ENCODE results near the gene KRT4. TPM values are rescaled to one million over a fixed set of nuclear protein-coding genes. Genes with fewer than 3 reads are reported as not detected.

The KRT4 gene
- total and polyA plus RNA-seq, 3 experiments from 2014 or later: not detected

- Histone ChIP-seq H3K9me3 (ENCODE audit: low read length) (no peaks in the 10 kb centered on the region), H3K27me3 (ENCODE audit: insufficient read depth, low read length, poor library complexity, severe bottlenecking) (no peaks in the 10 kb centered on the region), H3K36me3 (ENCODE audit: insufficient read depth, low read length) (no peaks in the 10 kb centered on the region), H3K4me3 (ENCODE audit: low read length) (no peak within 1 kb of the TSS), H3K4me1 (ENCODE audit: insufficient read depth, low read length) (peaks cover 12% of the 10 kb centered on the region), H3K27ac (ENCODE audit: low read depth, low read length) (no peak within 1 kb of the TSS)
- DNase-seq: no peak
- Mint-ChIP-seq H3K27me3 (peaks cover 11 to 26% of the 10 kb centered on the region in 2 donors), H3K4me3 (no peak within 1 kb of the TSS), H3K9me3 (no peaks in the 10 kb centered on the region), H3K36me3 (no peaks in the 10 kb centered on the region), H3K4me1 (peaks cover 7 to 20% (median 9%) of the 10 kb centered on the region in 3 donors), H3K27ac (peak within 1 kb of the TSS in 1 of 8 donors; percentile 57)
- ChIA-PET CTCF (interaction anchor here (1.7 kb wide), 1 partner anchor 46 kb away, joined by 4 read pairs; no protein-coding TSS in a partner anchor), POLR2A (no interaction called here)
These were observed 20.2 kb upstream of the KRT4 start, which contains the start of gene KRT79 for GRCh38 chr12:52833922-52834726. Gene KRT79 (minus strand): TSS chr12:52834311. CDS start chr12:52834260, 51 bp downstream.

DNA sequence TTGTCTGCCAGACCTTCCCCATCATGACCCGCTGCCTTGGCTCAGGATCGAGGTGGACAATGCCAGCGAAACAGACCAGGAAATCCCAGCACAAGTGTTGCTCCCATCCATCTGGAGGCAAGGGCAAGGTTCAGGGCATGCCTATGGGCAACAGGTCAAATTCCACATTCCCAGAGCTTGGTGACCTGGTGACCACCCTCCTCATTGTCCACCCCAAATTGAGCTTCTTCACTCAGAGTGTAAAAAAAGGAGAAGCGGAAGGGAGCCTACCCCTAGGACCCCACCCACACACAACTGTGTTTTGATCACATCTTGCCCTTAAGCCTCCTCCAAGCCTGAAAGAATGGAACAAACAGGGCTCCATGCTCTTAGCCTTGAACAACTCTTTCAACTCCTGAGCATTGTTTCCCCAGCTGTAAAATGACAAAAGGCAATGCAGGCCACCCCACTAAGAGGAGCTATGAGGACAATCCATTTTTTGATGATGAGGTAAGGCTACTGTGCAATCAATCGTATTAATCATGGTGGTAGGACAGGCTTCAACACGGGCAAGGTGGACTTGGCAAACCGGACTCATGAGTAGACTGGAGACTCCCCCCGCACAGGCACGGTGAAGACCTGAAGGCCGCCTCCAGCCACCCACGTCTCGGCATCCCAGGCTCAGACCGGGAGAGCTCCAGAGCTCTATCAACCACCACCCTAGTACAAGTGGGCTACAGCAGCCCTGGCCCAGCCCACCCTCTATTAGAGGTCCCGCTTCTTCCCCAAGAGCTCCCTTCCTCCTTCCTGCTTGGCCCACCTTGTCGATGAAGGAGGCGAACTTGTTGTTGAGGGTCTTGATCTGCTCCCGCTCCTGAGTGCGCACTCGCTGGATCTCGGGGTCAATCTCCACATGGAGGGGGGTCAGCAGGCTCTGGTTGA, 19.3 kb upstream of the KRT4 start:
- POLR2A ChIA-PET: interaction anchor here (0.6 kb wide), 1 partner anchor 368 kb away, joined by 4 read pairs; no protein-coding TSS in a partner anchor

GRCh38 chr12:52832451-52832850, 18.5 kb upstream of the KRT4 start:
- no peaks in the 10 kb centered on the region for H3K9me3 ChIP-seq (ENCODE audit: low read length)
- DNase-seq: no peak
- Mint-ChIP-seq H3K4me3 (no peak overlapping the region), H3K9me3 (no peaks in the 10 kb centered on the region), H3K27ac (no peak overlapping the region), H3K27me3 (peaks cover 7 to 11% of the 10 kb centered on the region in 2 donors), H3K4me1 (peaks cover 7 to 20% (median 9%) of the 10 kb centered on the region in 3 donors), H3K36me3 (no peaks in the 10 kb centered on the region)
- ChIA-PET CTCF (interaction anchor here (1.7 kb wide), 1 partner anchor 47 kb away, joined by 4 read pairs; no protein-coding TSS in a partner anchor), POLR2A (interaction anchor here (0.6 kb wide), 1 partner anchor 368 kb away, joined by 4 read pairs; no protein-coding TSS in a partner anchor)
- H3K36me3 ChIP-seq (ENCODE audit: insufficient read depth, low read length): no peaks in the 10 kb centered on the region
- no peaks in the 10 kb centered on the region for H3K27me3 ChIP-seq (ENCODE audit: insufficient read depth, low read length, poor library complexity, severe bottlenecking)
- peaks cover 12% of the 10 kb centered on the region for H3K4me1 ChIP-seq (ENCODE audit: insufficient read depth, low read length)
- no peak overlapping the region for H3K27ac ChIP-seq (ENCODE audit: low read depth, low read length)
- H3K4me3 ChIP-seq (ENCODE audit: low read length): no peak overlapping the region

More for the DNA sequence above, 19.3 kb upstream of the KRT4 start:
- no peaks in the 10 kb centered on the region for H3K9me3 Mint-ChIP-seq
- Histone ChIP-seq H3K9me3 (ENCODE audit: low read length) (no peaks in the 10 kb centered on the region), H3K27ac (ENCODE audit: low read depth, low read length) (no peak overlapping the region), H3K4me3 (ENCODE audit: low read length) (no peak overlapping the region), H3K27me3 (ENCODE audit: insufficient read depth, low read length, poor library complexity, severe bottlenecking) (no peaks in the 10 kb centered on the region), H3K4me1 (ENCODE audit: insufficient read depth, low read length) (peaks cover 12% of the 10 kb centered on the region), H3K36me3 (ENCODE audit: insufficient read depth, low read length) (no peaks in the 10 kb centered on the region)
- H3K4me3 Mint-ChIP-seq: no peak overlapping the region
- H3K36me3 Mint-ChIP-seq: no peaks in the 10 kb centered on the region
- peaks cover 7 to 20% (median 9%) of the 10 kb centered on the region in 3 donors for H3K4me1 Mint-ChIP-seq
- H3K27me3 Mint-ChIP-seq: peaks cover 7 to 19% of the 10 kb centered on the region in 2 donors
- peak overlapping the region in 1 of 8 donors; percentile 57 for H3K27ac Mint-ChIP-seq
- CTCF ChIA-PET: interaction anchor here (1.7 kb wide), 1 partner anchor 46 kb away, joined by 4 read pairs; no protein-coding TSS in a partner anchor
- DNase-seq: no peak

DNA sequence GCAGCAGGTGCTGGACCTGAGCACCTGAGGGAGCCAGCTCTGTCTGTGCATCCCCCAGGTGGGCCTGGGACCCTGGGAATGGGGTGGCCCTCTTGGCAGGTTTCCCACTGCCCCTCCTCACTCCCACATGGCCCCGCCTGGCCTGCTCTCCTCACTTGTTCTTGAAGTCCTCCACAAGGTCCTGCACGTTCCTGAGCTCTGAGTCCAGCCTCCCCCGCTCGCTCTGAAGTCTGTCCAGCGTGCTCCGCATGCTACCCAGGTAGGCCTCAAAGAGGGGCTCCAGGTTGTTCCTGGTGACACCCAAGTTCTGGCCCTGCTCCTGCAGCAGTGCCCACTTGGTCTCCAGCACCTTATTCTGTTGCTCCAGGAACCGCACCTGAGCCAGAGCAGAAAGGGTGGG, 17.3 kb upstream of the KRT4 start:
- POLR2A ChIA-PET: no interaction called here
- no peaks in the 10 kb centered on the region for H3K27me3 ChIP-seq (ENCODE audit: insufficient read depth, low read length, poor library complexity, severe bottlenecking)
- no peak overlapping the region for H3K4me3 Mint-ChIP-seq

GRCh38 chr12:52829986-52830770, 16.3 kb upstream of the KRT4 start:
- POLR2A ChIA-PET: no interaction called here

More for the DNA sequence above, 17.3 kb upstream of the KRT4 start:
- CTCF ChIA-PET: no interaction called here
- Mint-ChIP-seq H3K4me1 (peaks cover 5 to 11% (median 6%) of the 10 kb centered on the region in 3 donors), H3K9me3 (no peaks in the 10 kb centered on the region), H3K27ac (no peak overlapping the region), H3K36me3 (no peaks in the 10 kb centered on the region), H3K27me3 (peaks cover 0 to 3% of the 10 kb centered on the region in 2 donors)
- DNase-seq: no peak
- Histone ChIP-seq H3K27ac (ENCODE audit: low read depth, low read length) (no peak overlapping the region), H3K4me3 (ENCODE audit: low read length) (no peak overlapping the region), H3K9me3 (ENCODE audit: low read length) (no peaks in the 10 kb centered on the region), H3K36me3 (ENCODE audit: insufficient read depth, low read length) (no peaks in the 10 kb centered on the region), H3K4me1 (ENCODE audit: insufficient read depth, low read length) (peaks cover 7% of the 10 kb centered on the region)

GRCh38 chr12:52828591-52829021, 14.7 kb upstream of the KRT4 start:
- Mint-ChIP-seq H3K27me3 (peaks cover 0 to 4% of the 10 kb centered on the region in 2 donors), H3K36me3 (no peaks in the 10 kb centered on the region), H3K4me1 (no peaks in the 10 kb centered on the region), H3K4me3 (no peak overlapping the region), H3K27ac (no peak overlapping the region), H3K9me3 (no peaks in the 10 kb centered on the region)
- H3K36me3 ChIP-seq (ENCODE audit: insufficient read depth, low read length): no peaks in the 10 kb centered on the region
- no peaks in the 10 kb centered on the region for H3K4me1 ChIP-seq (ENCODE audit: insufficient read depth, low read length)
- CTCF ChIA-PET: no interaction called here
- POLR2A ChIA-PET: no interaction called here
- H3K9me3 ChIP-seq (ENCODE audit: low read length): no peaks in the 10 kb centered on the region
- no peak overlapping the region for H3K27ac ChIP-seq (ENCODE audit: low read depth, low read length)
- H3K27me3 ChIP-seq (ENCODE audit: insufficient read depth, low read length, poor library complexity, severe bottlenecking): no peaks in the 10 kb centered on the region
- no peak for DNase-seq
- no peak overlapping the region for H3K4me3 ChIP-seq (ENCODE audit: low read length)

More at GRCh38 chr12:52829986-52830770, 16.3 kb upstream of the KRT4 start:
- Mint-ChIP-seq H3K4me1 (peaks cover 0 to under 1% (median 0%) of the 10 kb centered on the region in 3 donors), H3K9me3 (no peaks in the 10 kb centered on the region), H3K27me3 (peaks cover 0 to 4% of the 10 kb centered on the region in 2 donors), H3K4me3 (no peak overlapping the region), H3K36me3 (no peaks in the 10 kb centered on the region), H3K27ac (peak overlapping the region in 1 of 8 donors; percentile 40)
- CTCF ChIA-PET: no interaction called here
- H3K27ac ChIP-seq (ENCODE audit: low read depth, low read length): no peak overlapping the region
- H3K4me1 ChIP-seq (ENCODE audit: insufficient read depth, low read length): no peaks in the 10 kb centered on the region
- DNase-seq: no peak
- H3K9me3 ChIP-seq (ENCODE audit: low read length): no peaks in the 10 kb centered on the region
- H3K4me3 ChIP-seq (ENCODE audit: low read length): no peak overlapping the region
- H3K27me3 ChIP-seq (ENCODE audit: insufficient read depth, low read length, poor library complexity, severe bottlenecking): no peaks in the 10 kb centered on the region
- no peaks in the 10 kb centered on the region for H3K36me3 ChIP-seq (ENCODE audit: insufficient read depth, low read length)

DNA sequence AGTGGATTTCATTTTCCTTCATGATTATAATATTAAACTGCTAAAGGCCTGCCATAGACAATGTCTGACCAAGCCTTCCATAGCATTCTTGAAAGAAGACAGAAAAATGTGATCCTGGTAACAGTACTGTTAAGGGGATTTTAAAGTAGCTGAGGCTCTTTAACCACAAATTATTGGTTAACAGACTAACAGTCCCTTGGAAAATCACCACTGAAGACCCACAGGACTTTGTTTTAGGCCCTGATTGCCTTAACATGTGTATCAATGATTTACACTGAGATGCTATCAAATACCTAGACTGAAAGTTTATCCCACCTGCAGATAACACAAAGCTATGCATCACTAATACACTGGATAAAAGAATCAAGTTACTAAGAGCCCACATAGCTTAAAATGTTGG, 14.2 kb upstream of the KRT4 start:
- no peaks in the 10 kb centered on the region for H3K4me1 ChIP-seq (ENCODE audit: insufficient read depth, low read length)
- no peak overlapping the region for H3K4me3 ChIP-seq (ENCODE audit: low read length)
- no peak overlapping the region for H3K4me3 Mint-ChIP-seq
- no peaks in the 10 kb centered on the region for H3K9me3 Mint-ChIP-seq
- H3K27me3 ChIP-seq (ENCODE audit: insufficient read depth, low read length, poor library complexity, severe bottlenecking): no peaks in the 10 kb centered on the region
- POLR2A ChIA-PET: no interaction called here
- DNase-seq: no peak
- no peaks in the 10 kb centered on the region for H3K4me1 Mint-ChIP-seq
- H3K27ac Mint-ChIP-seq: no peak overlapping the region
- no peaks in the 10 kb centered on the region for H3K36me3 Mint-ChIP-seq
- CTCF ChIA-PET: no interaction called here
- no peaks in the 10 kb centered on the region for H3K36me3 ChIP-seq (ENCODE audit: insufficient read depth, low read length)
- H3K27ac ChIP-seq (ENCODE audit: low read depth, low read length): no peak overlapping the region
- no peaks in the 10 kb centered on the region for H3K9me3 ChIP-seq (ENCODE audit: low read length)
- H3K27me3 Mint-ChIP-seq: peaks cover 0 to 6% of the 10 kb centered on the region in 2 donors
